NK-92 treated with Interleukin-12 subunit alpha and Interleukin-12 subunit beta, amount 100 ng/mL, for 24 hours (cell line): ENCODE data around the gene SLC26A11.
"Not testable (repeated sequence)": the region's sequence is repeated elsewhere in the genome, so short reads cannot be mapped to it uniquely, and the experiment has no call there.

ENCODE experiments used
- DNase-seq: peaks from one replicate; lab custom pipeline; 2025; lab: John Stamatoyannopoulos, UW

Gene SLC26A11

GRCh38 chr17:80261159-80261894 lies 41.1 kb downstream of the SLC26A11 start:
- peak; percentile 36 for DNase-seq

GRCh38 chr17:80261895-80262279 lies 41.7 kb downstream of the SLC26A11 start:
- no peak for DNase-seq

DNA sequence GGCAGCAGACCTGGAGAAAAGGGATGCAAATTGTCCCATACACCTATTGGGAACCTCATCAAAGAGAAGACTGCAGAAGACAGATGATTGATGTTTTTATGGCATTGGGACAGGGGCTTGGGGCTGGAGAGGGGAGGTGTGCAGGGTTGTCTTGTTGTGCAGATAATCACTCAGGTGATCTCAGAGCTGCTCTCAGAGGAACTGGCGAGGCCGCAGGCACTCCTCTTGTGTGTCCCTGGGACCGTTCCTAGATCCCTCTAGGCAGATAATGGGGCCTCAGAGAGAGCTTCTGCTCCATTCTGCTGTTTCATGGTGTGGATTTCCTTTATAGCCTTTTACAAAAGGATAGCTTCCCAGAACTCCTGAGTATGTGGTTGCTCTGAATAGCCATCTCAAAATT lies 42.1 kb downstream of the SLC26A11 start:
- DNase-seq: no peak

DNA sequence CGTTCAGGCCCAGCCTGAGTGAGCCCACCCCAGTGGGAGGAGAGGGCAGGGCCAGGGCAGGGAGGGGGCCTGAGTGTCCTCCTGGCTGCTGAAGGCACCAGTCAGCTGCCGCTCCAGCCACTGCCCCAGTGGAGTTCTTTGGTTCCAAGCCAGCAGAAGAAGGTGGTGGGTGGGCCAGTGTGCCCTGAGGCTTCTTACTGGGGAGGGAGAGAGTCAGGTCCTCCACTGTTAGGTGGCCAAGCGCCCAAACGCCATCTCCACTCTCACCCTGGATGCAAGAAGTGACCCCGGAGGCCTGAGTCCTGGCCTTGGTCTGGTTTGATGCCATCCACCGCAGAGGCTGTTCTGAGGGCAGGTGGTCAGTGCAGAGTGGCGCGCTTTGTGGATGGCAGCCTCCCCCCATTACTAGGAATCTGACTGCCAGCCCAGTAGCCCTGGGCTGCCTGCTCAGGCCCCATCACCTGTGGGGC lies 42.6 kb downstream of the SLC26A11 start:
- no peak for DNase-seq

DNA sequence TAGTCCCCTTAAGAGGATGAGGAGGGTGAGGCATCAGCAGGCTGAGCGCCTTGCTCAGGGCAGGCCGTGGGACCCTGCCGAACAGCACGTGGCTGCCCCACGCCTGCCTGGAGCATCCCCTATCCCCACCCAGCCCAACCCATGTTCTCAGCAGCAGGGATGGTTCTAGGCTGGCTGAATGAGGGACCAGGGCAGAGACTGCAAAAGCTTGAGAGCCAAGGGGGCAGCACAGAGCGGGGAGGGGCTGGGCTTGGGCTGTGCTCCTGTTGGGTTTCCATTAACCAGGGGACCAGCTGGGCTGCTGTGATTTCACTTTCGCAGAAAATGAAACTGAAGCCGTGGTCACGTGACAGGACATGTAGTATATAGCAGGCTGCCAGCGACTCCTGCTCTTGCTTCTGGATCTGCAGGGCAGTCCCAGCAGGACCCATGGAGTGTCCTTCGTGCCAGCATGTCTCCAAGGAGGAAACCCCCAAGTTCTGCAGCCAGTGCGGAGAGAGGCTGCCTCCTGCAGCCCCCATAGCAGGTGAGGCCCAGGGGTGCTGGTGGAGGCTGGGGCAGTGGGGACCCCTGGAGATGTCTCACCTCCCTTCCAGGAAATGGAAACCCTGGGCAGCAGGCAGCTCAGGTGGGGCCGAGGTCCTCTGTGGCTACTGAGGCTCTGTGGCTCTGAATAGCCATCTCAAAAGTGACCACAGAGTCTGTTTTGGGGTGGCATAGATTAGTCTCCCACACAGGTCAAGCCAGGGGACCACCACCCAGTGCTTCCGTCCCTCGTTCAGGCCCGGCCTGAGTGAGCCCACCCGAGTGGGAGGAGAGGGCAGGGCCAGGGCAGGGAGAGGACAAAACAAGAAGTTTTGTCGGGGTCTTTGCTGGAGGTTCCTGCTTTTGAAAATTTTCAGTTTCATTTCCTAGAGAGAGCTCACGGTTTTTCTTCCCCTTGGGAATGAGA lies 43.3 kb downstream of the SLC26A11 start:
- DNase-seq: peak; percentile 87

DNA sequence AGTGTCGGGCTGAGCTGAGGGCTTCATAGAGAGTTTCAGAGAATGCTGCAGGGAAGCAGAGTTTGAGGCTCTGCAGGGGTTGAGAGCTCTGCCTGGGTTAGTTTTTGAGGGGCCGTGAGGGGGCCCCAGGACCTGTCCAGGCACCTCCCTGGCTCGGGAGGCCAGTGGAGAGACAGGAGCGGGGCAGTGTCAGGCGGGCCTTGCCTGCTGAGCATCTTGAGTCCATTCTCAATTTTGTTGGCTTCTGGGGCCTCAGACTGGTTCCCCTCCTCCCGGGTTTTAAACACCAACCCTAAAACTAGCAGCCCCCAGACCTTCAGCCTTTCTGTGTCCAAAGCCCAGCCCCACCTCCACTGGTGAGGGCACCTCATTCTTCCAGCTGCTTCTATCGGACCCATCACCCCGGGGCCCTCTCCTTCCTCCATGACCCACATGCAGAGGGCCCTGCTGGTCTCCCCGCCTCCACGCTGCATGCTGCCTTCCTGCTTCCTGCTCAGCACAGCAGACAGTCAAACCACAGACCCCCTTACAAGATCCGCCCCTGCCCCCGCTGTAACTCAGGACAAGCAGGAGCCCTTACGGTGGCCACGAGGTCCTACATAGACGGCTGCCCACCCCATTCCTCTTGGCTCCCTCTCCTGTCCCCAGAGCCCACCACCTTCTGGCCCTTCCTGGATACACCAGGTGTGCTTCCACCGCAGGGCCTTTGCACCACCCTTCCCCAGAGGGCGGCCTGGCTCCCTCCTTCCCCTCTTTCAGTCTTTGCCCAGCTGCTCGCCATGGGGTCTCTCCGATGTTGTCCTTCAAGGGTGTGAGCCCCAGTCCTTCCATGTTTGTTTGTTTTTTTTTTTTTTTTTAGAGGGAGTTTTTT lies 44.2 kb downstream of the SLC26A11 start:
- DNase-seq: peak; percentile 76

DNA sequence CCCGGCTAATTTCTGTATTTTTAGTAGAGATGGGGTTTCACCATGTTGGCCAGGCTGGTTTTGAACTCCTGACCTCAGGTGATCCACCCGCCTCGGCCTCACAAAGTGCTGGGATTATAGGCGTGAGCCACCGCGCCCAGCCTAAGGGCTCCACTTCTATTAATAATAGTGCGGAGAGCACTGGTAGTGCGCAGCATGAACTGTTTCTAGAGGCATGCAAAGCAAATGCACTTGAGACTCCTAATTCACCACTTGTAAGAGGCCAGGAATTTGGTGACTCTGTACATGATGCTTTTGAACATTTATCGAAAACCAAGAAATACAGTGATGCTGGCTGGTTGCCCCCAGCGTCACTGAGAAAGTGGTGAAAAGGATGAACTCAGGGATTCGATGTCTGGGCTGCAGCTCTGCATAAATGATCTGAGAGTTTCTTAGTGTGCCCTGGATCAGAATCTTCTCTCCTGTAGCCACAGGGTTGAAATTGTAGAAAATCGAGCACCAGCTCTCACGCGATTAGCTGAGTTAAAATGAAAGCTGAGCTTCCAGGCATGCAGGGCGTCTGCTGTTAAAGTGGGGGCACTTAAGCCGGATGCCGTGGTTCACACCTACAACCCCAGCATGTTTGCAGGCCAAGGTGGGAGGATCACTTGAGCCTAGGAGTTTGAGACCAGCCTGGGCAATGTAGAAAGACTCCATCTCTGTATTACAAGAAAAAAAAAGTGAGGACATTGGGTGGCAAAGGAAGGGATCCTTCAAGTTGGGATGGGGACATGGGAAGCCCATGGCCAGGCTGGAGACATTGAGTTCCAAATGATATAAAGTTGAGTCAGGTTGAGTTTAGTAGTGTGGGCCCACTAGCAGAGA lies 45.2 kb downstream of the SLC26A11 start:
- peak; percentile 82 for DNase-seq

DNA sequence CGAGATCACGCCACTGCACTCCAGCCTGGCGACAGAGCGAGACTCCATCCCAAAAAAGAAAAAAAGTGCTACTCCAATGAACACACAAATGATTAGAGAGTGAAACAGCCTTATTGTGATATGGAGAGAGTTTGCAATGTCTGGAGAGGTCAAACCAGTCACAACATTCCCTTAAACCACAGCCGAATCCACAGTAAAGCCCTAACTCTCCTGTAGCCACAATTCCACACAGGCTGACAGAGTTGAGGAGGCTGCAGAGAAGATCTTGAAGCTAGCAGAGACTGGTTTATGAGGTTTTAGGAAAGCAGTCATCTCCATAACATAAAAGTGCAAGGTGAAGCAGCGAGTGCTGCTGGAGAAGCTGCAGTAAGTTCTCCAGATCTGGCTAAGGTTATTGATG lies 47.2 kb downstream of the SLC26A11 start:
- DNase-seq: no peak

GRCh38 chr17:80268427-80268826 lies 48.2 kb downstream of the SLC26A11 start:
- no peak for DNase-seq

- DNase-seq: no peak
Measured at GRCh38 chr17:80269405-80269807, 49.2 kb downstream of the SLC26A11 start.

- DNase-seq: no peak
Measured at GRCh38 chr17:80270104-80270503, 49.9 kb downstream of the SLC26A11 start.

GRCh38 chr17:80270836-80271235 lies 50.6 kb downstream of the SLC26A11 start:
- DNase-seq: no peak

DNA sequence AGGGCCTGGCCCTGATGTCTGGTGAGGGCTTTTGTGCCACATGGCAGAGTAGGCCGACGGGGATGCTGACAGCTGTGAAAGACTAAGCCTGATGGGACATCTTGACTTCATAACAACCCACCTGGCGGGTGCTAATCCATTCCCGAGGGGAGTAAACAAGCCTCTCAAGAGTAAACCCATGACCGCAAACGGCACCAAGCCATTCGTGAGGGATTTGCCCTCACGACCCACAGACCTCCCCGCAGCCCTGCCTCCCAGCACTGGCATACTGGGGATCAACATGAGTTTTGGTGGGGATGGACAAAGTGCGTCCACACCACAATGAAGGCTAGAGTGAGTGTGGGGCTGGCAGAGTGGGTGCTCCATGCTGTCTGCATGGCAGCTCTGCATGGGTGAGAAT lies 52.1 kb downstream of the SLC26A11 start:
- no peak for DNase-seq

DNA sequence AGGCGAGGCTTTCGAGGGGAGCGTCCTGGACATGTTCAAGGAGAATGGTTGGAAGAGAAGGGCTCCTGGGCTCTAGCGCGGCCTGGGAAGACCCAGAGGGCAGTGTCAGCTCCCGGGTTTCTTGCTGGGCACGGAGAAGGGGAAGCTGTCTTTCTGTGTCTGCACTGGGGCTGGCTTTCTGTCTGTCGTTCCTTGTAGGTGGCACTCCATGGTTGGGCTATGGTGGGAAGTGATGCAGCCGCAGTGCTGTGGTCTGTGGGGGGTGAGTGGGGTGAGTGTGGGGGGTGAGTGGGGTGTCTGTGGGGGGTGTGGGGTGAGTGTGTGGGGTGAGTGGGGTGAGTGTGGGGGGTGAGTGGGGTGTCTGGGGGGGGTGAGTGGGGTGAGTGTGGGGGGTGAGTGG lies 54.1 kb downstream of the SLC26A11 start:
- no peak for DNase-seq

GRCh38 chr17:80274871-80275449 lies 54.7 kb downstream of the SLC26A11 start:
- no peak for DNase-seq

DNA sequence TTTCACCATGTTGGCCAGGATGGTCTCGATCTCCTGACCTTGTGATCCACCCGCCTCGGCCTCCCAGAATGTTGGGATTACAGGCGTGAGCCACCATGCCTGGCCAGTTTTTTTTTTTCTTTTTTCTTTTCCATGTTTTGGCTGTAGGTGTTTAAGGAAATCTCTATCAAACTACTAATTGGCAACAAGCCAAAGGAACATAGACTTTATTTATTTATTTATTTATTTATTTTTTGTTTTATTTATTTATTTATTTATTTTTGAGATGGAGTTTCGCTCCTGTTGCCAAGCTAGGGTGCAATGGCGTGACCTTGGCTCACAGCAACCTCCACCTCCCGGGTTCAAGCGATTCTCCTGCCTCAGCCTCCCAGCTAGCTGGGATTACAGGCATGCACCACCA lies 55.6 kb downstream of the SLC26A11 start:
- DNase-seq: not testable (repeated sequence)

DNA sequence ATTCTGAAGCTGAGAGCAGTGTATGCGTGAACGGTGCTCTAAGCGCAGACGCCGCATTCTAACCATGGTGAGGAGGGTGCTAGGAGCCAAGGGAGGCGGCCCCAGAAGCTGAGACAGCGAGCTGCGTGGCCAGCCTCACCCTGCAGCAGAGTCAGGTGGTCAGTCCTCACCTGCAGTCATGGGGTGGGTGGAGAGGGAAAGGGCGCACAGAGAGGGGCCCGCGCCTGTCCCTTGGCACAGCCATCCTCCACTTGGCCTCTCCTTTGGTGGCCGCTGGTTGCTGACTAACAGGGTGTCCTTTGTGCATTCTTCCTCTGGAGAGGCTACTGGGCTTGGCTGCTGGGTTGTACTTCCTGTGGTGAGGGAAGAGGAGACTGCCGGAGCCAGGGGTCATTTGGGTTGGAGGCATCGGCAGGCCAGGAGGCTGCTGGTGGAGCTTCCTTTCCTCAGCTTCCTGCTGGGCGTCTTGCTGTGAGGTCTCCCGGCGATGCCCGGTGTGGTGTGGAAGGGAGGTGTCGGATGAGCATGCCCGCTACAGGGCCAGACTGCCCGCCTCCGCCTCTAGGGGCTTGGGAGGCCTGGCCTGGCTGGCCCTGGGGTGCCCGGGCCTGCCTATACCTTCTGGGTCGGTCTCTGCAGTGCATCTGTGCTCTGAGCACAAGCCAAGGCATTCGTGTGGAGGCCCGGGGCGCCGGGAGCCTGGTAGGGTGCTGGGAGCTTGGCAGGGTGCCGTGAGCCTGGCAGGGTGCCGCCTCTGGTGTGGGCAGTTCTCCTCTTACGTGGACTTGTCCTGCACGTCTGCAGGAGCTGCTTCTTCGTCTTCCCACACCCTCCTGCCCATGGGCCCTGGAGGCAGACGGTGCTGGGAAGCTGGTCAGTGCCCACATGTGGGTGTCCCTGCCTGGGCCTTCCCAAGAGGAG lies 57.8 kb downstream of the SLC26A11 start:
- DNase-seq: no peak

DNA sequence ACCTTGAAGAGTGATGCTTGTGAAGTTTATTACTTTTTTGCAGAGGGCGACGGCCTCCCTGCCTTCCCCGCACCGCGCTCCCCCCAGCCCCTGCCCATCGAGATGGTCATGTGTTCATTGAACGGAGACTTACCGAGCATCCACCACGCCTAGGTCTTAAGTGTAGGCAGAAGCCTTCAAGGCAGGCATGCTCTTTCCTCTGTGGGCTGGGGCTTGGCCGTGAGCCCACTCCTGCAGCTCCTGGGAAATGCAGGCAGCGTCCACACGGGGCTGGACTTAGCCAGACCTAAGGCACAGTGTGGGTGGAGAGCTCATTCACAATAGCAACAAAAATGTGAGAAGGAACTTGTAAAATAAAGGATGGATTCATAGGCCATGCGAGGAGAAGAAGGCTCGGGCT lies 59.7 kb downstream of the SLC26A11 start:
- DNase-seq: no peak

DNA sequence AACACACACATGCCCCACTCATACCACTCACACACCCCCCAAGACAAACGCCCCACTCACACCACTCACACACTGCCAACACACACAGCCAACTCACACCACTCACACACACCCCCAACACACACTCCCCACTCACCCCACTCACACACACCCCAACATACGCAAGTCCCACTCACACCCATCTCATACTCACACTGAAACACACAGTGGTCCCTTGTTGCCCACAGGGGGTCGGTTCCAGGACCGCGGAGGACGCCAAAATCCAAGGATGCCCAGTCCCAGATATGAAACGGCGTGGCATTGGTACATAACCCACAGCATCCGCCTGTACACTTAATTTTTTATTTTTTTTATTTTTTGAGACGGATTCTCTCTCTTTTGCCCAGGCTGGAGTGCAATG lies 61.3 kb downstream of the SLC26A11 start:
- no peak for DNase-seq
